Heart right ventricle (tissue), 16 donors: ENCODE results near the gene SLC35G6. TPM values are rescaled to one million over a fixed set of nuclear protein-coding genes. Genes with fewer than 3 reads are reported as not detected.

Experiments used
- ATAC-seq, 8 donors: fragments of 200-7000 bp; cut with Tn5 transposase; one replicate each; pipeline ENCODE4 v1.9.1; 2020; ENCODE audit warnings: mild to moderate bottlenecking in 8 of 8, moderate library complexity in 8 of 8, moderate number of reproducible peaks in 1 of 8
- DNase-seq, 2 donors: peaks; one replicate each; pipeline ENCODE4 v3.0.0-alpha.2; 2020
- H3K27ac ChIP-seq, 10 donors: fragments of 200-600 bp; sonication (generic) in 2 of 10; one replicate each; pipeline versions ENCODE4 v1.5.0 to v1.8.0; 2020 to 2022; ENCODE audit warnings: mild to moderate bottlenecking in 3 of 10
- H3K27me3 ChIP-seq, 7 donors: fragments of 200-600 bp; one replicate each; pipeline ENCODE4 v1.8.0; 2021 to 2022; ENCODE audit warnings: mild to moderate bottlenecking in 2 of 7
- H3K36me3 ChIP-seq, 9 donors: fragments of 200-600 bp; sonication (generic) in 1 of 9; one replicate each; pipeline versions ENCODE4 v1.5.0 to v1.8.0; 2020 to 2022; ENCODE audit warnings: mild to moderate bottlenecking in 2 of 9
- H3K4me1 ChIP-seq, 9 donors: fragments of 200-600 bp; sonication (generic) in 1 of 9; one replicate each; pipeline versions ENCODE4 v1.5.0 to v1.8.0; 2020 to 2022; ENCODE audit warnings: mild to moderate bottlenecking in 4 of 9
- H3K4me3 ChIP-seq, 10 donors: fragments of 200-600 bp; sonication (generic) in 2 of 10; one replicate each; pipeline versions ENCODE4 v1.5.0 to v1.8.0; 2020 to 2022; ENCODE audit warnings: mild to moderate bottlenecking in 7 of 10, moderate library complexity in 2 of 10
- H3K9me3 ChIP-seq, 11 donors: fragments of 200-600 bp in 10 of 11; sonication (generic) in 2 of 11; one replicate each; pipeline versions ENCODE4 v1.5.0 to v1.8.0; 2013 to 2022; ENCODE audit warnings: mild to moderate bottlenecking in 2 of 11, control low read depth in 1 of 11, moderate library complexity in 1 of 11
- CTCF ChIP-seq, 9 donors: fragments of 200-600 bp; sonication (generic) in 2 of 9; IDR thresholded peaks; one replicate each; pipeline versions ENCODE4 v1.5.0 to v1.8.0; 2021 to 2022; ENCODE audit warnings: antibody characterized with exemption in 9 of 9, mild to moderate bottlenecking in 5 of 9, moderate library complexity in 1 of 9
- WGBS, 2 donors: extraction: QIAGEN DNeasy Blood & Tissue Kit; methylation state at CpG; one replicate each; pipeline ENCODE4 v1.1.7; 2013; ENCODE audit warnings: inconsistent platforms in 1 of 2; 5-methylcytosine and 5-hydroxymethylcytosine counted together
- intact Hi-C, 10 donors: fragments of 100-400 bp; cut with DNase I; formaldehyde crosslinking; loops; one replicate each; pipeline versions ENCODE4 v1.11.1 to v1.14.2; 2022
- polyA plus RNA-seq, 2 donors: library from polyadenylated mRNA; stranded (reverse); fragments of 200-250 nt; gene quantifications; one replicate each; pipeline ENCODE4 v1.2.3, GENCODE V29; 2013
- total RNA-seq, 10 donors: library from RNA; stranded (reverse); fragmentation: NEBNext Ultra II Directional in 3 of 10; extraction: Animal tissue kit (Norgen Biotek cat#: 25700) in 3 of 10; gene quantifications; one replicate each; pipeline versions ENCODE4 v1.2.1 to v1.2.4, GENCODE V29; 2021 to 2023
- donor health status: Arrhythmogenic right ventricular cardiomyopathy.
- donor health status: ischemic (EF 13 %, LVEDD 7.1; RV severe dilation, severe dysfunction).
- donor health status: healthy with polysubstance abuse.
- donor health status: DM: no; HTN: yes; CAD: no.
- donor health status: DM: no; HTN: no; CAD: no.
- donor health status: ischemic (EF 25% LVEDD 6.9; RV normal size, moderate dysfunction).
- donor health status: ischemic (EF 25% LVEDD 5.7; RV mildly dilated, moderate dysfunction).
- donor health status: healthy.
- donor health status: DM: yes; HTN: yes; CAD: no.
- donor health status: Ischemic cardiomyopathy.
- donor health status: ischemic (EF 35%, LVEDD 5.7; RV mildly dilated, moderate dysfunction).
- donor health status: nonischemic (EF 11% LVEDD 7.7; RV severe dilation, severe dysfunction).
- donor health status: DM: yes; HTN: yes; CAD: no.
- donor health status: PGD.
- donor health status: ischemic (EF 29% LVEDD 5.4; RV normal size, mild dysfunction).
- donor health status: nonischemic (EF 23%, LVEDD 6.1; RV moderate dilation, normal function).

SLC35G6 gene
- total and polyA plus RNA-seq, 12 donors: not detected

- ATAC-seq (no peak), DNase-seq (no peak)
- no peak overlapping the region for H3K27ac ChIP-seq
- no peak for TF ChIP-seq CTCF (IDR thresholded peaks at IDR 0.05)
- H3K36me3 ChIP-seq: no peaks in the 10 kb centered on the region
- no peaks in the 10 kb centered on the region for H3K4me1 ChIP-seq
- intact Hi-C loops: no loop called here
- no peak overlapping the region for H3K4me3 ChIP-seq
- no peaks in the 10 kb centered on the region for H3K27me3 ChIP-seq
- peaks cover 0 to 32% (median 12%) of the 10 kb centered on the region in 11 donors for H3K9me3 ChIP-seq
These were observed 47.6 kb downstream of the SLC35G6 start for GRCh38 chr17:7528842-7529241.

- WGBS, 2 donors: 88 to 92% methylated on average over 6 of the region's 6 CpGs
- Histone ChIP-seq H3K27ac (no peak overlapping the region), H3K9me3 (peaks cover 0 to 32% (median 12%) of the 10 kb centered on the region in 11 donors), H3K27me3 (no peaks in the 10 kb centered on the region), H3K4me3 (no peak overlapping the region), H3K36me3 (no peaks in the 10 kb centered on the region), H3K4me1 (no peaks in the 10 kb centered on the region)
- ATAC-seq (no peak), DNase-seq (no peak)
- TF ChIP-seq CTCF (IDR thresholded peaks at IDR 0.05): no peak
- intact Hi-C loops: no loop called here
These were observed 49.0 kb downstream of the SLC35G6 start for GRCh38 chr17:7530023-7530900.

Other genes starting within 250 kb of the SLC35G6 start
Only the 30 nearest of the 40 such genes appear.
- 100 to 1,000 TPM in 9 of 10 donors, 10 to 100 TPM in 1; 98.1 to 186 (median 177) TPM for gene SLC2A4, start 199.7 kb upstream of the SLC35G6 start, total RNA-seq
- 100 to 1,000 TPM in 1 of 2 donors, 10 to 100 TPM in 1; 41.8 to 140 TPM for gene SLC2A4, start 199.7 kb upstream of the SLC35G6 start, polyA plus RNA-seq
- 1 to 10 TPM in 7 of 10 donors, under 1 TPM in 3; 0.42 to 1.9 (median 1.2) TPM for gene YBX2, start 186.8 kb upstream of the SLC35G6 start, total RNA-seq
- gene YBX2, start 186.8 kb upstream of the SLC35G6 start, polyA plus RNA-seq: 1 to 10 TPM in 1 of 2 donors, under 1 TPM in 1; 0.49 to 2.6 TPM
- 100 to 1,000 TPM; 197 to 444 (median 248) TPM for gene EIF5A, start 173.8 kb upstream of the SLC35G6 start, total RNA-seq
- gene EIF5A, start 173.8 kb upstream of the SLC35G6 start, polyA plus RNA-seq: 100 to 1,000 TPM; 457 to 716 TPM
- 10 to 100 TPM; 49.1 to 81.1 (median 57.4) TPM for gene GPS2, start 166.1 kb upstream of the SLC35G6 start, total RNA-seq
- 100 to 1,000 TPM; 103 to 105 TPM for gene GPS2, start 166.1 kb upstream of the SLC35G6 start, polyA plus RNA-seq
- 10 to 100 TPM; 21.7 to 45.9 (median 28.7) TPM for gene NEURL4, start 152.1 kb upstream of the SLC35G6 start, total RNA-seq
- 10 to 100 TPM; 22.4 to 55.5 TPM for gene NEURL4, start 152.1 kb upstream of the SLC35G6 start, polyA plus RNA-seq
- 10 to 100 TPM in 7 of 10 donors, 1 to 10 TPM in 3; 7.4 to 23.4 (median 16.7) TPM for gene ACAP1, start 144.9 kb upstream of the SLC35G6 start, total RNA-seq
- 1 to 10 TPM; 2.4 to 9.7 TPM for gene ACAP1, start 144.9 kb upstream of the SLC35G6 start, polyA plus RNA-seq
- 1 to 10 TPM; 4.3 to 8.5 (median 5.3) TPM for gene KCTD11, start 129.3 kb upstream of the SLC35G6 start, total RNA-seq
- gene KCTD11, start 129.3 kb upstream of the SLC35G6 start, polyA plus RNA-seq: 1 to 10 TPM; 4.5 to 6.6 TPM
- gene TMEM95, start 126.3 kb upstream of the SLC35G6 start, total RNA-seq: under 1 TPM in 1 of 10 donors, not detected in 9; 0.39 TPM
- gene TMEM95, start 126.3 kb upstream of the SLC35G6 start, polyA plus RNA-seq: not detected
- gene TNK1, start 100.4 kb upstream of the SLC35G6 start, total RNA-seq: 1 to 10 TPM; 1.1 to 4.4 (median 2.1) TPM
- 1 to 10 TPM; 1.9 to 3.5 TPM for gene TNK1, start 100.4 kb upstream of the SLC35G6 start, polyA plus RNA-seq
- gene PLSCR3, start 86.9 kb upstream of the SLC35G6 start, total RNA-seq: 10 to 100 TPM; 14.4 to 28.7 (median 17.1) TPM
- 10 to 100 TPM; 23.3 to 32.9 TPM for gene PLSCR3, start 86.9 kb upstream of the SLC35G6 start, polyA plus RNA-seq
- 10 to 100 TPM; 61.8 to 83.2 (median 74.2) TPM for gene TMEM256, start 77.3 kb upstream of the SLC35G6 start, total RNA-seq
- gene TMEM256, start 77.3 kb upstream of the SLC35G6 start, polyA plus RNA-seq: 100 to 1,000 TPM in 1 of 2 donors, 10 to 100 TPM in 1; 89.1 to 169 TPM
- gene NLGN2, start 73.6 kb upstream of the SLC35G6 start, total RNA-seq: 10 to 100 TPM in 2 of 10 donors, 1 to 10 TPM in 8; 3.6 to 15.8 (median 6.4) TPM
- gene NLGN2, start 73.6 kb upstream of the SLC35G6 start, polyA plus RNA-seq: 1 to 10 TPM; 7.3 to 7.6 TPM
- gene SPEM1, start 61.1 kb upstream of the SLC35G6 start, total RNA-seq: not detected
- gene SPEM1, start 61.1 kb upstream of the SLC35G6 start, polyA plus RNA-seq: not detected
- not detected for gene SPEM2, start 55.8 kb upstream of the SLC35G6 start, total RNA-seq
- not detected for gene SPEM2, start 55.8 kb upstream of the SLC35G6 start, polyA plus RNA-seq
- not detected for gene SPEM3, start 52.6 kb upstream of the SLC35G6 start, total RNA-seq
- not detected for gene SPEM3, start 52.6 kb upstream of the SLC35G6 start, polyA plus RNA-seq
- 1 to 10 TPM; 1.2 to 3.5 (median 2.2) TPM for gene TMEM102, start 46.0 kb upstream of the SLC35G6 start, total RNA-seq
- gene TMEM102, start 46.0 kb upstream of the SLC35G6 start, polyA plus RNA-seq: 1 to 10 TPM; 2.0 to 4.2 TPM
- gene FGF11, start 41.9 kb upstream of the SLC35G6 start, total RNA-seq: 10 to 100 TPM in 2 of 10 donors, 1 to 10 TPM in 8; 4.6 to 15.9 (median 8.1) TPM
- 1 to 10 TPM; 2.0 to 7.2 TPM for gene FGF11, start 41.9 kb upstream of the SLC35G6 start, polyA plus RNA-seq
- gene CHRNB1, start 36.4 kb upstream of the SLC35G6 start, total RNA-seq: 10 to 100 TPM in 6 of 10 donors, 1 to 10 TPM in 4; 5.4 to 13.1 (median 10.3) TPM
- gene CHRNB1, start 36.4 kb upstream of the SLC35G6 start, polyA plus RNA-seq: 10 to 100 TPM; 10.2 to 25.4 TPM
- gene ZBTB4, start 1.8 kb upstream of the SLC35G6 start, total RNA-seq: 10 to 100 TPM; 58.9 to 80.1 (median 69.4) TPM
- gene ZBTB4, start 1.8 kb upstream of the SLC35G6 start, polyA plus RNA-seq: 10 to 100 TPM; 17.8 to 34.2 TPM
- 10 to 100 TPM; 40.5 to 61.7 (median 48.8) TPM for gene POLR2A, start 2.9 kb downstream of the SLC35G6 start, total RNA-seq
- gene POLR2A, start 2.9 kb downstream of the SLC35G6 start, polyA plus RNA-seq: 10 to 100 TPM in 1 of 2 donors, 1 to 10 TPM in 1; 8.4 to 24.7 TPM
- gene TNFSF12, start 67.6 kb downstream of the SLC35G6 start, total RNA-seq: 10 to 100 TPM; 21.7 to 44.3 (median 26.9) TPM
- gene TNFSF12, start 67.6 kb downstream of the SLC35G6 start, polyA plus RNA-seq: 10 to 100 TPM; 20.6 to 51.0 TPM
- gene TNFSF13, start 77.3 kb downstream of the SLC35G6 start, total RNA-seq: 10 to 100 TPM in 2 of 10 donors, 1 to 10 TPM in 8; 4.1 to 25.0 (median 6.9) TPM
- gene TNFSF13, start 77.3 kb downstream of the SLC35G6 start, polyA plus RNA-seq: 1 to 10 TPM; 7.5 to 8.0 TPM
- 10 to 100 TPM; 22.4 to 34.3 (median 27.1) TPM for gene SENP3, start 80.5 kb downstream of the SLC35G6 start, total RNA-seq
- gene SENP3, start 80.5 kb downstream of the SLC35G6 start, polyA plus RNA-seq: 10 to 100 TPM; 33.1 to 46.6 TPM
- gene CD68, start 98.2 kb downstream of the SLC35G6 start, total RNA-seq: 100 to 1,000 TPM in 1 of 10 donors, 10 to 100 TPM in 4, 1 to 10 TPM in 5; 4.7 to 128 (median 13.0) TPM
- 10 to 100 TPM; 15.7 to 40.0 TPM for gene CD68, start 98.2 kb downstream of the SLC35G6 start, polyA plus RNA-seq
- 10 to 100 TPM; 20.1 to 39.8 (median 23.5) TPM for gene MPDU1, start 102.4 kb downstream of the SLC35G6 start, total RNA-seq
- 10 to 100 TPM; 42.8 to 64.9 TPM for gene MPDU1, start 102.4 kb downstream of the SLC35G6 start, polyA plus RNA-seq
- 1 to 10 TPM in 6 of 10 donors, under 1 TPM in 4; 0.23 to 1.7 (median 1.2) TPM for gene SOX15, start 108.6 kb downstream of the SLC35G6 start, total RNA-seq
- 1 to 10 TPM in 1 of 2 donors, under 1 TPM in 1; 0.78 to 2.6 TPM for gene SOX15, start 108.6 kb downstream of the SLC35G6 start, polyA plus RNA-seq
- 100 to 1,000 TPM in 3 of 10 donors, 10 to 100 TPM in 7; 81.7 to 104 (median 90.5) TPM for gene FXR2, start 133.5 kb downstream of the SLC35G6 start, total RNA-seq
- gene FXR2, start 133.5 kb downstream of the SLC35G6 start, polyA plus RNA-seq: 100 to 1,000 TPM in 1 of 2 donors, 10 to 100 TPM in 1; 52.2 to 111 TPM
- 10 to 100 TPM; 45.7 to 83.3 (median 66.0) TPM for gene SAT2, start 146.4 kb downstream of the SLC35G6 start, total RNA-seq
- 100 to 1,000 TPM; 138 to 164 TPM for gene SAT2, start 146.4 kb downstream of the SLC35G6 start, polyA plus RNA-seq
- under 1 TPM in 7 of 10 donors, not detected in 3; 0.25 to 0.77 (median 0.38) TPM for gene SHBG, start 148.7 kb downstream of the SLC35G6 start, total RNA-seq
- gene SHBG, start 148.7 kb downstream of the SLC35G6 start, polyA plus RNA-seq: 1 to 10 TPM in 1 of 2 donors, under 1 TPM in 1; 0.19 to 1.3 TPM
- 1 to 10 TPM; 1.4 to 6.5 (median 3.9) TPM for gene ATP1B2, start 169.5 kb downstream of the SLC35G6 start, total RNA-seq
- 1 to 10 TPM in 1 of 2 donors, under 1 TPM in 1; 0.91 to 6.2 TPM for gene ATP1B2, start 169.5 kb downstream of the SLC35G6 start, polyA plus RNA-seq